PC-9 (cell line): ENCODE results near the gene CHI3L1. TPM values are rescaled to one million over a fixed set of nuclear protein-coding genes. Genes with fewer than 3 reads are reported as not detected.
A peak's percentile ranks its signal among the peaks of the same experiment; 100 is the strongest.

Experiments
- BruUV-seq: library from RNA; stranded (reverse); fragments of 400-500 nt; replicated peaks from 2 replicates; lab custom pipeline; 2021; lab: Mats Ljungman, UMichigan
- CTCF ChIA-PET: fragments of 300-600 bp; sonication (Branson Sonifier 250); formaldehyde crosslinking; loops from one replicate; lab custom pipeline; 2022; ENCODE audit warnings: antibody characterized with exemption; lab: Charles Lee
- POLR2A ChIA-PET: fragments of 300-600 bp; sonication (Branson Sonifier 250); formaldehyde crosslinking; loops from one replicate; lab custom pipeline; 2022; ENCODE audit warnings: antibody characterized with exemption; ENCODE audit not compliant: unreplicated experiment; lab: Charles Lee
- DNase-seq, 2 experiments: peaks; one replicate each; pipeline versions ENCODE4 v3.0.0 to v3.0.0-alpha.2; 2015 to 2022; ENCODE audit warnings: mixed read lengths in 1 of 2
- H2AFZ ChIP-seq: fragments of 200-600 bp; sonication (generic); 2 replicates; pipeline ENCODE4 v1.8.1; 2017; ENCODE audit warnings: antibody characterized with exemption
- H3F3A ChIP-seq: fragments of 200-600 bp; sonication (generic); 2 replicates; pipeline ENCODE4 v1.8.1; 2017; ENCODE audit warnings: antibody characterized with exemption, mild to moderate bottlenecking, low read depth; ENCODE audit not compliant: insufficient read depth
- H3K27ac ChIP-seq: fragments of 200-600 bp; sonication (generic); 2 replicates; pipeline ENCODE4 v1.6.1; 2016; ENCODE audit warnings: mixed run types
- H3K27me3 ChIP-seq: fragments of 200-600 bp; sonication (generic); 2 replicates; pipeline ENCODE4 v1.6.1; 2016; ENCODE audit warnings: low read depth, mixed run types; ENCODE audit not compliant: insufficient read depth
- H3K36me3 ChIP-seq: fragments of 200-600 bp; sonication (generic); 2 replicates; pipeline ENCODE4 v1.6.1; 2016; ENCODE audit warnings: low read depth, mixed run types
- H3K4me1 ChIP-seq: fragments of 200-600 bp; sonication (generic); replicated peaks from 2 replicates; pipeline ENCODE4 v1.6.1; 2016; ENCODE audit warnings: mixed run types; ENCODE audit not compliant: insufficient read depth
- H3K4me2 ChIP-seq: fragments of 200-600 bp; sonication (generic); 2 replicates; pipeline ENCODE4 v1.6.1; 2017; ENCODE audit warnings: mixed run types
- H3K4me3 ChIP-seq: fragments of 200-600 bp; sonication (generic); 2 replicates; pipeline ENCODE4 v1.6.1; 2016; ENCODE audit warnings: mixed run types
- H3K79me2 ChIP-seq: fragments of 200-600 bp; sonication (generic); 2 replicates; pipeline ENCODE4 v1.6.1; 2017; ENCODE audit warnings: low read depth, mixed run types
- H3K9me2 ChIP-seq: fragments of 200-600 bp; sonication (generic); 2 replicates; pipeline ENCODE4 v1.8.1; 2017; ENCODE audit warnings: mild to moderate bottlenecking; ENCODE audit not compliant: insufficient read depth
- H3K9me3 ChIP-seq: fragments of 200-600 bp; sonication (generic); 2 replicates; pipeline ENCODE4 v1.8.1; 2016; ENCODE audit warnings: low read depth; ENCODE audit not compliant: insufficient read depth
- H4K20me1 ChIP-seq: fragments of 200-600 bp; sonication (generic); 2 replicates; pipeline ENCODE4 v1.8.1; 2017; ENCODE audit not compliant: insufficient read depth
- EZH2 ChIP-seq: fragments of 200-600 bp; sonication (generic); IDR thresholded peaks from 2 replicates; pipeline ENCODE4 v1.8.0; 2017; ENCODE audit warnings: antibody characterized with exemption, low read depth
- intact Hi-C: fragments of 100-400 bp; cut with micrococcal nuclease; formaldehyde crosslinking; loops from one replicate; pipeline ENCODE4 v1.10.0; 2022; ENCODE audit not compliant: unreplicated experiment
- total RNA-seq: library from RNA; stranded (reverse); gene quantifications from 2 replicates; pipeline ENCODE4 v1.2.3, GENCODE V29; 2021
- TF ChIP-seq, protein P1 (sequence below): fragments of 200-600 bp; sonication (generic); conservative IDR thresholded peaks from 2 replicates; pipeline ENCODE4 v1.6.1; 2017; ENCODE audit warnings: mixed run types, antibody characterized with exemption, mild to moderate bottlenecking, moderate library complexity

CHI3L1 gene
- total RNA-seq, 1 experiment from 2014 or later: not detected

DNA sequence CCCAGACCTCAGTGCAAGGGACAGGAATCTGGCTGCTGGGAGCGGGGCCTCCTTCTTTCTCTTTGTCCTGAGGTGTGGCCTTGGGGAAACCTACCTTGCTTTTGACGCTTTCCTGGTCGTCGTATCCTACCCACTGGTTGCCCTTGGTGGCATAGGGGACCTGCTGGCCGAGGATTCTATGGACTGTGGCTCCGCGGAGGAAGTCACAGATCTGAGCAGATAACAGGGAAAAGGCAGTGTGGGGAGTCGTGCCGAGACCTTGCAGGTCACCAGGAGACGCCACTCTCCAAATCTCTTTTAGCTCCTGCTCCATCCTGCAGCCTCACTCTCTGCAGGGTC lies 6.9 kb downstream of the CHI3L1 start:
- no peak for DNase-seq
- H4K20me1 ChIP-seq: no peaks in the 10 kb centered on the region
- intact Hi-C loops: no loop called here
- H3K27ac ChIP-seq: no peak overlapping the region
- H3K36me3 ChIP-seq: no peaks in the 10 kb centered on the region
- no peak overlapping the region for H2AFZ ChIP-seq
- H3K79me2 ChIP-seq: no peaks in the 10 kb centered on the region
- H3K4me3 ChIP-seq: no peak overlapping the region
- no peaks in the 10 kb centered on the region for H3K9me2 ChIP-seq
- BruUV-seq: no TSS peak
- H3K9me3 ChIP-seq: no peaks in the 10 kb centered on the region
- H3F3A ChIP-seq: peaks cover 10% of the 10 kb centered on the region; the same call in 1 of the 2 replicates
- no peak overlapping the region for H3K4me2 ChIP-seq
- H3K27me3 ChIP-seq: no peaks in the 10 kb centered on the region
- POLR2A ChIA-PET: no interaction called here
- CTCF ChIA-PET: interaction anchor here (0.6 kb wide), 1 partner anchor 21 kb away, joined by 4 read pairs; no protein-coding TSS in a partner anchor
- TF ChIP-seq EZH2: no peak
- TF ChIP-seq, protein P1, sequence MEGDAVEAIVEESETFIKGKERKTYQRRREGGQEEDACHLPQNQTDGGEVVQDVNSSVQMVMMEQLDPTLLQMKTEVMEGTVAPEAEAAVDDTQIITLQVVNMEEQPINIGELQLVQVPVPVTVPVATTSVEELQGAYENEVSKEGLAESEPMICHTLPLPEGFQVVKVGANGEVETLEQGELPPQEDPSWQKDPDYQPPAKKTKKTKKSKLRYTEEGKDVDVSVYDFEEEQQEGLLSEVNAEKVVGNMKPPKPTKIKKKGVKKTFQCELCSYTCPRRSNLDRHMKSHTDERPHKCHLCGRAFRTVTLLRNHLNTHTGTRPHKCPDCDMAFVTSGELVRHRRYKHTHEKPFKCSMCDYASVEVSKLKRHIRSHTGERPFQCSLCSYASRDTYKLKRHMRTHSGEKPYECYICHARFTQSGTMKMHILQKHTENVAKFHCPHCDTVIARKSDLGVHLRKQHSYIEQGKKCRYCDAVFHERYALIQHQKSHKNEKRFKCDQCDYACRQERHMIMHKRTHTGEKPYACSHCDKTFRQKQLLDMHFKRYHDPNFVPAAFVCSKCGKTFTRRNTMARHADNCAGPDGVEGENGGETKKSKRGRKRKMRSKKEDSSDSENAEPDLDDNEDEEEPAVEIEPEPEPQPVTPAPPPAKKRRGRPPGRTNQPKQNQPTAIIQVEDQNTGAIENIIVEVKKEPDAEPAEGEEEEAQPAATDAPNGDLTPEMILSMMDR: no peak
- H3K4me1 ChIP-seq: peaks cover 25% of the 10 kb centered on the region

DNA sequence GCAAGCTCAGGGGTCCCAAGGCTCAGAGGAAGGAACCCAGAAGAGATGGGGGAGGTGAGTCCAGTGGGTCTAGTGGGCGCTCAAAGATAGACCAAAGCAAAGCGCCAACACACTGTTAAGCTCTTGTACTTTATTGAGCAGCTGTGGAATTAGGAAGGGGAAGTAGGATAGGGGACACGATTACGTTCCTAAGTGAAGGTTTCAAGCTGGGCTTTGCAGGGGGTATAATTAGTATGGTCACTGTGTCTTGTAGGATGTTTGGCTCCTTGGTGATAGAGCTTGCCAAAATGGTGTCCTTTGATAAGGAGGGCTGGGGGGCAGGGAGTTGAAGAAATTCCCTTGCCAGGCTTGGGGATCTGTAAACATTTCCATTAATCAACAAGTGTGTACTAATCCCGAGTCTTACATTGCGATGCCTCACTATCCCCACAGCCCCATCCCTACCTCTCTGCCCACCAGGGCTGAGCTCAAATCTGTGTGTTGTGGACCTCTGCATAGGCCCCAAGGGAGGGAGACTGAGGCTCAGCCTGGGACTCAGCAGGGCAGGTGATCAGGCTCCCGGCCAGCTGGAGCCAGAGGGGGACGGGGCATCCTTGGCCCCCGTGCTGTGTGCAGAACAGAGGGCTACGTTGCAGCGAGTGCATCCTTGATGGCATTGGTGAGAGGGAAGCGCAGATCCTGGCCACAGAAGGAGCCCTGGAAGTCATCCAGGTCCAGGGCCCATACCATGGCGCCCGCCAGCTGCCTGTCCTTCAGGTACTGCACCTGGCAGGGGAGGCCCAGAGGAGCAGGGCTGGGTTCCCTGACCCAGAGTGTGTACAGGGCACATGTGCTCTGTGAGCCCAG lies 7.5 kb downstream of the CHI3L1 start:
- no peaks in the 10 kb centered on the region for H3K79me2 ChIP-seq
- no peak for DNase-seq
- no peak overlapping the region for H3K4me3 ChIP-seq
- H3K27me3 ChIP-seq: no peaks in the 10 kb centered on the region
- H3K27ac ChIP-seq: no peak overlapping the region
- no peaks in the 10 kb centered on the region for H3K9me2 ChIP-seq
- no TSS peak for BruUV-seq
- no peaks in the 10 kb centered on the region for H4K20me1 ChIP-seq
- H3K4me2 ChIP-seq: no peak overlapping the region
- H3K9me3 ChIP-seq: no peaks in the 10 kb centered on the region
- POLR2A ChIA-PET: no interaction called here
- TF ChIP-seq, protein P1: no peak
- no peak for TF ChIP-seq EZH2
- no peak overlapping the region for H2AFZ ChIP-seq
- H3F3A ChIP-seq: peaks cover 10% of the 10 kb centered on the region; the same call in 1 of the 2 replicates
- intact Hi-C loops: no loop called here
- peaks cover 28% of the 10 kb centered on the region for H3K4me1 ChIP-seq
- H3K36me3 ChIP-seq: no peaks in the 10 kb centered on the region
- CTCF ChIA-PET: interaction anchor here (0.6 to 1.0 kb wide), 2 partner anchors 22 to 61 kb away, joined by 4 read pairs; no protein-coding TSS in a partner anchor

GRCh38 chr1:203178083-203178482 lies 8.4 kb downstream of the CHI3L1 start:
- ChIA-PET CTCF (interaction anchor here (1.0 kb wide), 1 partner anchor 60 kb away, joined by 4 read pairs; no protein-coding TSS in a partner anchor), POLR2A (no interaction called here)
- Histone ChIP-seq H3K9me3 (no peaks in the 10 kb centered on the region), H3K27ac (0 out of 2 replicates have a peak overlapping the region, but pooled peaks have one; percentile 31), H3F3A (peaks cover 10% of the 10 kb centered on the region; the same call in 1 of the 2 replicates), H4K20me1 (no peaks in the 10 kb centered on the region), H3K4me1 (peaks cover 38% of the 10 kb centered on the region), H3K4me3 (no peak overlapping the region), H3K9me2 (no peaks in the 10 kb centered on the region), H3K27me3 (no peaks in the 10 kb centered on the region), H2AFZ (no peak overlapping the region), H3K36me3 (no peaks in the 10 kb centered on the region), H3K79me2 (no peaks in the 10 kb centered on the region), H3K4me2 (no peak overlapping the region)
- BruUV-seq: no TSS peak
- TF ChIP-seq, protein P1: no peak
- no peak for TF ChIP-seq EZH2
- DNase-seq: no peak
- intact Hi-C loops: no loop called here
